GM19240 (cell line): Measurements from ENCODE around the gene TIMM13.
"Not testable (repeated sequence)": the region's sequence is repeated elsewhere in the genome, so short reads cannot be mapped to it uniquely, and the experiment has no call there.

ENCODE experiments used
- DNase-seq: peaks from one replicate; pipeline ENCODE4 v3.0.0; 2011; ENCODE audit warnings: low spot score; ENCODE audit not compliant: insufficient read length

Gene TIMM13

GRCh38 chr19:2427429-2428320 lies at the start of gene TIMM13:
TSS of gene TIMM13 (minus strand) at chr19:2427586. CDS start at chr19:2427533, 53 bp downstream.
- DNase-seq = peak; percentile 99

- DNase-seq = no peak
Observed at GRCh38 chr19:2476451-2477140, 49.2 kb upstream of the TIMM13 start.

GRCh38 chr19:2475702-2476450 lies 48.5 kb upstream of the TIMM13 start, which contains the start of gene GADD45B:
TSS of gene GADD45B (plus strand) at chr19:2476127. CDS start at chr19:2476359, 232 bp downstream.
- peak; percentile 91 for DNase-seq

GRCh38 chr19:2475018-2475701 lies 47.8 kb upstream of the TIMM13 start:
- no peak for DNase-seq

- DNase-seq = peak; percentile 78
Observed at GRCh38 chr19:2474232-2475017, 47.0 kb upstream of the TIMM13 start.

GRCh38 chr19:2469915-2470200 lies 42.5 kb upstream of the TIMM13 start:
- DNase-seq = not testable (repeated sequence)

GRCh38 chr19:2469102-2469914 lies 41.9 kb upstream of the TIMM13 start:
- no peak for DNase-seq

- DNase-seq = no peak
Observed at GRCh38 chr19:2468596-2468995, 41.2 kb upstream of the TIMM13 start.

GRCh38 chr19:2464389-2464788 lies 37.0 kb upstream of the TIMM13 start:
- DNase-seq = no peak

GRCh38 chr19:2463694-2464093 lies 36.3 kb upstream of the TIMM13 start:
- DNase-seq = not testable (repeated sequence)

- no peak for DNase-seq
Observed at GRCh38 chr19:2462635-2463421, 35.4 kb upstream of the TIMM13 start.

- DNase-seq = peak; percentile 84
Observed at GRCh38 chr19:2461751-2462634, 34.6 kb upstream of the TIMM13 start.

- DNase-seq = no peak
Observed at GRCh38 chr19:2460245-2460644, 32.9 kb upstream of the TIMM13 start.

GRCh38 chr19:2458776-2459175 lies 31.4 kb upstream of the TIMM13 start:
- not testable (repeated sequence) for DNase-seq

- no peak for DNase-seq
Observed at GRCh38 chr19:2458054-2458453, 30.7 kb upstream of the TIMM13 start.

GRCh38 chr19:2457394-2458037 lies 30.1 kb upstream of the TIMM13 start:
- DNase-seq = no peak

GRCh38 chr19:2455851-2456570 lies 28.6 kb upstream of the TIMM13 start:
- DNase-seq = peak; percentile 76
